Inflammatory macrophage treated with lipopolysaccharide for 1 hour (primary cell): ENCODE data around the gene CARS2.
A peak's percentile ranks its signal among the peaks of the same experiment; 100 is the strongest.
"Not testable (repeated sequence)": the region's sequence is repeated elsewhere in the genome, so short reads cannot be mapped to it uniquely, and the experiment has no call there.

ENCODE experiments used
- DNase-seq, 2 donors: peaks; one replicate each; pipeline ENCODE4 v3.0.0-alpha.2; 2020 to 2022

Gene CARS2

GRCh38 chr13:110636053-110636475 lies 69.9 kb downstream of the CARS2 start:
- no peak for DNase-seq

GRCh38 chr13:110635405-110636002 lies 70.4 kb downstream of the CARS2 start:
- DNase-seq = no peak

GRCh38 chr13:110634558-110634957 lies 71.4 kb downstream of the CARS2 start:
- no peak for DNase-seq

- DNase-seq = no peak
Measured at GRCh38 chr13:110633776-110634175, 72.1 kb downstream of the CARS2 start.

GRCh38 chr13:110632255-110632654 lies 73.7 kb downstream of the CARS2 start:
- not testable (repeated sequence) for DNase-seq

- DNase-seq = no peak
Measured at GRCh38 chr13:110630566-110631119, 75.3 kb downstream of the CARS2 start.

- DNase-seq = no peak
Measured at GRCh38 chr13:110629735-110630134, 76.2 kb downstream of the CARS2 start.

- peak in 1 of 2 donors; percentile 32 for DNase-seq
Measured at GRCh38 chr13:110628952-110629701, 76.8 kb downstream of the CARS2 start.

- DNase-seq = no peak
Measured at GRCh38 chr13:110628477-110628793, 77.5 kb downstream of the CARS2 start.

GRCh38 chr13:110627761-110628476 lies 78.0 kb downstream of the CARS2 start:
- no peak for DNase-seq

GRCh38 chr13:110627351-110627750 lies 78.6 kb downstream of the CARS2 start:
- no peak for DNase-seq

- DNase-seq = no peak
Measured at GRCh38 chr13:110626521-110626920, 79.4 kb downstream of the CARS2 start.

GRCh38 chr13:110625771-110626321 lies 80.1 kb downstream of the CARS2 start:
- DNase-seq = no peak

- no peak for DNase-seq
Measured at GRCh38 chr13:110624766-110625756, 80.9 kb downstream of the CARS2 start.

- no peak for DNase-seq
Measured at GRCh38 chr13:110620596-110620995, 85.3 kb downstream of the CARS2 start.

GRCh38 chr13:110618780-110619179 lies 87.1 kb downstream of the CARS2 start:
- no peak for DNase-seq

- no peak for DNase-seq
Measured at GRCh38 chr13:110618167-110618566, 87.7 kb downstream of the CARS2 start.

GRCh38 chr13:110617321-110618072 lies 88.4 kb downstream of the CARS2 start:
- DNase-seq = no peak

GRCh38 chr13:110616103-110617101 lies 89.5 kb downstream of the CARS2 start:
- no peak for DNase-seq
